ENCODE results near the gene LAMB4. TPM values are rescaled to one million over a fixed set of nuclear protein-coding genes. Genes with fewer than 3 reads are reported as not detected.

Gene LAMB4
- total RNA-seq, 2 donors from 2014 or later: not detected

- ATAC-seq (replicated peaks in 1 of 2) (no peak), DNase-seq (no peak)
- no peak overlapping the region for H3K27ac Mint-ChIP-seq
- H3K9me3 Mint-ChIP-seq: no peaks in the 10 kb centered on the region
- H3K36me3 Mint-ChIP-seq (ENCODE audit: insufficient read depth in 2 of 2): no peaks in the 10 kb centered on the region
- no peak overlapping the region for H3K4me3 Mint-ChIP-seq
- H3K27me3 Mint-ChIP-seq (ENCODE audit: low read depth): peaks cover 5% of the 10 kb centered on the region
- peaks cover 21% of the 10 kb centered on the region for H3K4me1 Mint-ChIP-seq (ENCODE audit: low read depth)
Observed at GRCh38 chr7:108059526-108059925, 70.6 kb downstream of the LAMB4 start.

GRCh38 chr7:108057951-108058481 is 72.1 kb downstream of the LAMB4 start:
- no peaks in the 10 kb centered on the region for H3K36me3 Mint-ChIP-seq (ENCODE audit: insufficient read depth in 2 of 2)
- H3K4me3 Mint-ChIP-seq: no peak overlapping the region
- no peaks in the 10 kb centered on the region for H3K27me3 Mint-ChIP-seq (ENCODE audit: low read depth)
- ATAC-seq (replicated peaks in 1 of 2): no peak
- H3K4me1 Mint-ChIP-seq (ENCODE audit: low read depth): peaks cover 11% of the 10 kb centered on the region
- no peak overlapping the region for H3K27ac Mint-ChIP-seq
- no peak for DNase-seq
- no peaks in the 10 kb centered on the region for H3K9me3 Mint-ChIP-seq

GRCh38 chr7:108055611-108056021 is 74.5 kb downstream of the LAMB4 start:
- Mint-ChIP-seq H3K4me3 (no peak overlapping the region), H3K27ac (no peak overlapping the region), H3K27me3 (ENCODE audit: low read depth) (no peaks in the 10 kb centered on the region), H3K36me3 (ENCODE audit: insufficient read depth in 2 of 2) (no peaks in the 10 kb centered on the region), H3K9me3 (no peaks in the 10 kb centered on the region), H3K4me1 (ENCODE audit: low read depth) (no peaks in the 10 kb centered on the region)
- DNase-seq (no peak), ATAC-seq (replicated peaks in 1 of 2) (no peak)

GRCh38 chr7:108054537-108054936 is 75.6 kb downstream of the LAMB4 start:
- DNase-seq: no peak
- no peak overlapping the region for H3K4me3 Mint-ChIP-seq
- H3K4me1 Mint-ChIP-seq (ENCODE audit: low read depth): no peaks in the 10 kb centered on the region
- no peaks in the 10 kb centered on the region for H3K36me3 Mint-ChIP-seq (ENCODE audit: insufficient read depth in 2 of 2)
- H3K27ac Mint-ChIP-seq: no peak overlapping the region
- H3K9me3 Mint-ChIP-seq: no peaks in the 10 kb centered on the region
- no peaks in the 10 kb centered on the region for H3K27me3 Mint-ChIP-seq (ENCODE audit: low read depth)
- no peak for ATAC-seq (replicated peaks in 1 of 2)

- H3K36me3 Mint-ChIP-seq (ENCODE audit: insufficient read depth in 2 of 2): no peaks in the 10 kb centered on the region
- no peaks in the 10 kb centered on the region for H3K4me1 Mint-ChIP-seq (ENCODE audit: low read depth)
- no peaks in the 10 kb centered on the region for H3K27me3 Mint-ChIP-seq (ENCODE audit: low read depth)
- H3K9me3 Mint-ChIP-seq: no peaks in the 10 kb centered on the region
- no peak overlapping the region for H3K4me3 Mint-ChIP-seq
- no peak overlapping the region for H3K27ac Mint-ChIP-seq
- DNase-seq (no peak), ATAC-seq (replicated peaks in 1 of 2) (no peak)
Observed at GRCh38 chr7:108053250-108053649, 76.9 kb downstream of the LAMB4 start.

GRCh38 chr7:108051454-108051853 is 78.7 kb downstream of the LAMB4 start:
- Mint-ChIP-seq H3K27ac (no peak overlapping the region), H3K4me1 (ENCODE audit: low read depth) (peaks cover 5% of the 10 kb centered on the region), H3K9me3 (no peaks in the 10 kb centered on the region), H3K27me3 (ENCODE audit: low read depth) (no peaks in the 10 kb centered on the region), H3K4me3 (no peak overlapping the region), H3K36me3 (ENCODE audit: insufficient read depth in 2 of 2) (no peaks in the 10 kb centered on the region)
- ATAC-seq (replicated peaks in 1 of 2): no peak
- DNase-seq: no peak

- no peaks in the 10 kb centered on the region for H3K36me3 Mint-ChIP-seq (ENCODE audit: insufficient read depth in 2 of 2)
- DNase-seq: no peak
- H3K9me3 Mint-ChIP-seq: no peaks in the 10 kb centered on the region
- H3K27me3 Mint-ChIP-seq (ENCODE audit: low read depth): no peaks in the 10 kb centered on the region
- no peak overlapping the region for H3K27ac Mint-ChIP-seq
- ATAC-seq (replicated peaks in 1 of 2): no peak
- H3K4me3 Mint-ChIP-seq: no peak overlapping the region
- H3K4me1 Mint-ChIP-seq (ENCODE audit: low read depth): peaks cover 5% of the 10 kb centered on the region
Observed at GRCh38 chr7:108049962-108050361, 80.2 kb downstream of the LAMB4 start.

- Mint-ChIP-seq H3K36me3 (ENCODE audit: insufficient read depth in 2 of 2) (no peaks in the 10 kb centered on the region), H3K27me3 (ENCODE audit: low read depth) (no peaks in the 10 kb centered on the region), H3K27ac (no peak overlapping the region), H3K4me3 (no peak overlapping the region), H3K4me1 (ENCODE audit: low read depth) (peaks cover 5% of the 10 kb centered on the region), H3K9me3 (no peaks in the 10 kb centered on the region)
- ATAC-seq (replicated peaks in 1 of 2): no peak
- no peak for DNase-seq
Observed at GRCh38 chr7:108048422-108048821, 81.7 kb downstream of the LAMB4 start.

- no peaks in the 10 kb centered on the region for H3K9me3 Mint-ChIP-seq
- no peaks in the 10 kb centered on the region for H3K36me3 Mint-ChIP-seq (ENCODE audit: insufficient read depth in 2 of 2)
- H3K4me1 Mint-ChIP-seq (ENCODE audit: low read depth): peaks cover 5% of the 10 kb centered on the region
- DNase-seq: no peak
- H3K27me3 Mint-ChIP-seq (ENCODE audit: low read depth): no peaks in the 10 kb centered on the region
- H3K27ac Mint-ChIP-seq: no peak overlapping the region
- H3K4me3 Mint-ChIP-seq: no peak overlapping the region
- no peak for ATAC-seq (replicated peaks in 1 of 2)
Observed at GRCh38 chr7:108046952-108047506, 83.1 kb downstream of the LAMB4 start.

- Mint-ChIP-seq H3K9me3 (no peaks in the 10 kb centered on the region), H3K4me3 (no peak overlapping the region), H3K27me3 (ENCODE audit: low read depth) (peaks cover 2% of the 10 kb centered on the region), H3K36me3 (ENCODE audit: insufficient read depth in 2 of 2) (no peaks in the 10 kb centered on the region), H3K27ac (no peak overlapping the region), H3K4me1 (ENCODE audit: low read depth) (peaks cover 5% of the 10 kb centered on the region)
- no peak for ATAC-seq (replicated peaks in 1 of 2)
- DNase-seq: no peak
Observed at GRCh38 chr7:108045669-108046068, 84.5 kb downstream of the LAMB4 start.

GRCh38 chr7:108045154-108045553 is 85.0 kb downstream of the LAMB4 start:
- Mint-ChIP-seq H3K9me3 (no peaks in the 10 kb centered on the region), H3K36me3 (ENCODE audit: insufficient read depth in 2 of 2) (no peaks in the 10 kb centered on the region), H3K27ac (no peak overlapping the region), H3K27me3 (ENCODE audit: low read depth) (peaks cover 7% of the 10 kb centered on the region), H3K4me1 (ENCODE audit: low read depth) (peaks cover 5% of the 10 kb centered on the region), H3K4me3 (no peak overlapping the region)
- ATAC-seq (replicated peaks in 1 of 2) (no peak), DNase-seq (no peak)

- Mint-ChIP-seq H3K4me1 (ENCODE audit: low read depth) (peaks cover 5% of the 10 kb centered on the region), H3K36me3 (ENCODE audit: insufficient read depth in 2 of 2) (no peaks in the 10 kb centered on the region), H3K9me3 (no peaks in the 10 kb centered on the region), H3K4me3 (no peak overlapping the region), H3K27me3 (ENCODE audit: low read depth) (peaks cover 13% of the 10 kb centered on the region), H3K27ac (no peak overlapping the region)
- no peak for ATAC-seq (replicated peaks in 1 of 2)
- DNase-seq: no peak
Observed at GRCh38 chr7:108044345-108044744, 85.8 kb downstream of the LAMB4 start.

- H3K4me1 Mint-ChIP-seq (ENCODE audit: low read depth): no peaks in the 10 kb centered on the region
- ATAC-seq (replicated peaks in 1 of 2): no peak
- H3K27me3 Mint-ChIP-seq (ENCODE audit: low read depth): peaks cover 13% of the 10 kb centered on the region
- H3K27ac Mint-ChIP-seq: no peak overlapping the region
- no peak overlapping the region for H3K4me3 Mint-ChIP-seq
- H3K36me3 Mint-ChIP-seq (ENCODE audit: insufficient read depth in 2 of 2): no peaks in the 10 kb centered on the region
- DNase-seq: no peak
- H3K9me3 Mint-ChIP-seq: no peaks in the 10 kb centered on the region
Observed at GRCh38 chr7:108038986-108039385, 91.2 kb downstream of the LAMB4 start.

- Mint-ChIP-seq H3K4me3 (no peak overlapping the region), H3K36me3 (ENCODE audit: insufficient read depth in 2 of 2) (no peaks in the 10 kb centered on the region)
- no peak for ATAC-seq (replicated peaks in 1 of 2)
Observed at GRCh38 chr7:108037741-108038140, 92.4 kb downstream of the LAMB4 start.

More at GRCh38 chr7:108037741-108038140, 92.4 kb downstream of the LAMB4 start:
- Mint-ChIP-seq H3K27me3 (ENCODE audit: low read depth) (peaks cover 13% of the 10 kb centered on the region), H3K9me3 (no peaks in the 10 kb centered on the region), H3K27ac (no peak overlapping the region), H3K4me1 (ENCODE audit: low read depth) (no peaks in the 10 kb centered on the region)
- DNase-seq: no peak
